HUES6 (cell line): ENCODE measurements around the gene UGT1A5.

Source experiments
- H3K27ac ChIP-seq: 2 replicates; pipeline ENCODE4 v1.7.0; 2013; ENCODE audit warnings: low read depth, mild to moderate bottlenecking, low read length, inconsistent platforms
- H3K27me3 ChIP-seq: 2 replicates; pipeline ENCODE4 v1.6.1; 2013; ENCODE audit warnings: low read length; ENCODE audit not compliant: control insufficient read depth, insufficient read depth
- H3K36me3 ChIP-seq: 2 replicates; pipeline ENCODE4 v1.6.1; 2013; ENCODE audit warnings: low read length; ENCODE audit not compliant: control insufficient read depth, insufficient read depth
- H3K4me1 ChIP-seq: 2 replicates; pipeline ENCODE4 v1.6.1; 2013; ENCODE audit warnings: low read length; ENCODE audit not compliant: control insufficient read depth, insufficient read depth
- H3K4me3 ChIP-seq: 2 replicates; pipeline ENCODE4 v1.5.1; 2013; ENCODE audit warnings: low read depth, low read length
- H3K9ac ChIP-seq: one replicate; pipeline ENCODE4 v1.6.1; 2013; ENCODE audit warnings: mild to moderate bottlenecking, low read length
- H3K9me3 ChIP-seq: 2 replicates; pipeline ENCODE4 v1.6.1; 2013; ENCODE audit warnings: low read depth, low read length; ENCODE audit not compliant: control insufficient read depth, insufficient read depth

Gene UGT1A5

GRCh38 chr2:233712611-233713261 lies at the start of gene UGT1A5:
UGT1A5 (plus strand) TSS chr2:233712907; CDS start chr2:233712992, 85 bp downstream.
- H3K4me1 ChIP-seq, result peaks cover 3% of the 10 kb centered on the region; the same call in 1 of the 2 replicates
- H3K4me3 ChIP-seq, result no peak within 1 kb of the TSS
- H3K27me3 ChIP-seq, result no peaks in the 10 kb centered on the region
- no peaks in the 10 kb centered on the region for H3K9me3 ChIP-seq
- no peak within 1 kb of the TSS for H3K27ac ChIP-seq
- no peaks in the 10 kb centered on the region for H3K36me3 ChIP-seq
- H3K9ac ChIP-seq, result no peak within 1 kb of the TSS

GRCh38 chr2:233663911-233664310 lies 48.8 kb upstream of the UGT1A5 start:
- H3K27me3 ChIP-seq, result peaks cover 3% of the 10 kb centered on the region
- H3K4me1 ChIP-seq, result no peaks in the 10 kb centered on the region
- H3K9me3 ChIP-seq, result no peaks in the 10 kb centered on the region
- no peak overlapping the region for H3K9ac ChIP-seq
- no peak overlapping the region for H3K27ac ChIP-seq
- H3K4me3 ChIP-seq, result no peak overlapping the region
- no peaks in the 10 kb centered on the region for H3K36me3 ChIP-seq

- H3K4me1 ChIP-seq, result no peaks in the 10 kb centered on the region
- no peak overlapping the region for H3K4me3 ChIP-seq
- H3K9ac ChIP-seq, result no peak overlapping the region
- no peaks in the 10 kb centered on the region for H3K27me3 ChIP-seq
- no peaks in the 10 kb centered on the region for H3K36me3 ChIP-seq
- no peaks in the 10 kb centered on the region for H3K9me3 ChIP-seq
- H3K27ac ChIP-seq, result no peak overlapping the region
Measured at GRCh38 chr2:233668605-233669260, 44.0 kb upstream of the UGT1A5 start.

DNA sequence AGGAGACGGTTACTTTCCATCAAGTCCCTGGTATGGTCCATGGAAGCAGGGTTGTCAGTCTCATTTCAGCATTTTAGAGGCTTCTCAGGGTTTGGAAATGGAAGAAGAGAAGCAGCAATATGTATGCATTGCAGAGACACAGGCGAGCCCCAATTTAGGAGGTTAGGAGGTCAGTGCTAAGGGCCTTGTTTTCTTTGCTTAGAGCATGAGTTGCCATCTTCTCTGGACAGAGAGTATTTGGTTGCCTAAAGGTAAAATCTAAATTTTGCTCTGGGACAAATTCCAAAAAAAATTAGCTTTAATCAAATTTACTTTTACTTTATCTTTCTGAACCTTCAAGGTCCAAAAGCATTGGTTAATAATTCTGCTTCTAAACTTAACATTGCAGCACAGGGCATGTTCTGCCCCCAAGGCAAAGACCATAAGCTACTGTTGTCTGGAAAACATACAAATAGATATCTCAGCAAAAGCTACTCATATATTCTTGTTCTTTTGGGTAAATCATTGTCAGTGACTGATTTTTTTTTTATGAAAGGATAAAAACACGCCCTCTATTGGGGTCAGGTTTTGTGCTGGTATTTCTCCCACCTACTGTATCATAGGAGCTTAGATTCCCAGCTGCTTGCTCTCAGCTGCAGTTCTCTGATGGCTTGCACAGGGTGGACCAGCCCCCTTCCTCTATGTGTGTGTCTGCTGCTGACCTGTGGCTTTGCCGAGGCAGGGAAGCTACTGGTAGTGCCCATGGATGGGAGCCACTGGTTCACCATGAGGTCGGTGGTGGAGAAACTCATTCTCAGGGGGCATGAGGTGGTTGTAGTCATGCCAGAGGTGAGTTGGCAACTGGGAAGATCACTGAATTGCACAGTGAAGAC lies 41.2 kb upstream of the UGT1A5 start, which contains the start of gene UGT1A9:
TSS of gene UGT1A9 (plus strand) at position 609 of the 872 bp plus-strand sequence. CDS start at position 646, 37 bp downstream.
- Histone ChIP-seq H3K9ac (no peak within 1 kb of the TSS), H3K27ac (no peak within 1 kb of the TSS), H3K4me3 (no peak within 1 kb of the TSS), H3K36me3 (no peaks in the 10 kb centered on the region), H3K4me1 (no peaks in the 10 kb centered on the region), H3K9me3 (no peaks in the 10 kb centered on the region), H3K27me3 (no peaks in the 10 kb centered on the region)

- Histone ChIP-seq H3K9me3 (no peaks in the 10 kb centered on the region), H3K4me3 (no peak overlapping the region), H3K27me3 (no peaks in the 10 kb centered on the region), H3K27ac (no peak overlapping the region), H3K36me3 (no peaks in the 10 kb centered on the region), H3K4me1 (no peaks in the 10 kb centered on the region), H3K9ac (no peak overlapping the region)
Measured at GRCh38 chr2:233672886-233673285, 39.8 kb upstream of the UGT1A5 start.

GRCh38 chr2:233673896-233674295 lies 38.8 kb upstream of the UGT1A5 start:
- Histone ChIP-seq H3K9ac (no peak overlapping the region), H3K4me1 (no peaks in the 10 kb centered on the region), H3K27ac (no peak overlapping the region), H3K4me3 (no peak overlapping the region), H3K36me3 (no peaks in the 10 kb centered on the region), H3K9me3 (no peaks in the 10 kb centered on the region), H3K27me3 (no peaks in the 10 kb centered on the region)

DNA sequence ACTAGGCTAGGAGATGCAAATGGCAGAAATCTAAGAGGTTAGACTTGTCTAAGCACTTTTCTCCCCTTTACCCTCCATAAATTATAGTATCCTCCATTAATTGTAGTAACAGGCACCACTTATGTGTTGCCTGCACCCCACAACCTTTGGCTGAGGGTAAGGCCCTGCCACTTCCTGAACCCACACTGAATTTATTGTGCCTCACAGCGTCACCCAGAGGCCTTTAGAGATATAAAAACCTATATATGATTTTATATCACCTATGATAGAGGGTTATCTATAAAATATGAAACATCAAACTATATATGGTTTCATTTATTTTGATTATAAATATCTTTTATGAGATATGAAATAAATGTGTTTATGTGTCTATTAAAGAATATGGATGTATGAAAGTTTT lies 38.4 kb upstream of the UGT1A5 start:
- no peak overlapping the region for H3K4me3 ChIP-seq
- no peaks in the 10 kb centered on the region for H3K9me3 ChIP-seq
- H3K9ac ChIP-seq, result no peak overlapping the region
- no peaks in the 10 kb centered on the region for H3K27me3 ChIP-seq
- H3K36me3 ChIP-seq, result no peaks in the 10 kb centered on the region
- H3K4me1 ChIP-seq, result no peaks in the 10 kb centered on the region
- no peak overlapping the region for H3K27ac ChIP-seq

- H3K9ac ChIP-seq, result no peak overlapping the region
- no peak overlapping the region for H3K4me3 ChIP-seq
- no peaks in the 10 kb centered on the region for H3K27me3 ChIP-seq
- H3K4me1 ChIP-seq, result no peaks in the 10 kb centered on the region
- no peaks in the 10 kb centered on the region for H3K9me3 ChIP-seq
- no peak overlapping the region for H3K27ac ChIP-seq
- H3K36me3 ChIP-seq, result no peaks in the 10 kb centered on the region
Measured at GRCh38 chr2:233674995-233675394, 37.7 kb upstream of the UGT1A5 start.

GRCh38 chr2:233676046-233676445 lies 36.7 kb upstream of the UGT1A5 start:
- no peaks in the 10 kb centered on the region for H3K36me3 ChIP-seq
- no peaks in the 10 kb centered on the region for H3K27me3 ChIP-seq
- H3K9me3 ChIP-seq, result no peaks in the 10 kb centered on the region
- H3K9ac ChIP-seq, result no peak overlapping the region
- H3K4me1 ChIP-seq, result no peaks in the 10 kb centered on the region
- H3K27ac ChIP-seq, result no peak overlapping the region
- no peak overlapping the region for H3K4me3 ChIP-seq

- Histone ChIP-seq H3K36me3 (no peaks in the 10 kb centered on the region), H3K4me3 (no peak overlapping the region), H3K27me3 (no peaks in the 10 kb centered on the region), H3K4me1 (no peaks in the 10 kb centered on the region), H3K27ac (no peak overlapping the region), H3K9ac (no peak overlapping the region), H3K9me3 (no peaks in the 10 kb centered on the region)
Measured at GRCh38 chr2:233679196-233679595, 33.5 kb upstream of the UGT1A5 start.
